K562 (cell line): Measurements from ENCODE around the gene ASS1. TPM values are rescaled to one million over a fixed set of nuclear protein-coding genes. Genes with fewer than 3 reads are reported as not detected.

Experiments used
- ATAC-seq: fragments of 200-7000 bp; cut with Tn5 transposase; 3 replicates; pipeline ENCODE4 v1.9.1; 2020; ENCODE audit warnings: moderate library complexity
- BruUV-seq: library from RNA; stranded (reverse); fragments of 400-500 nt; replicated peaks from 2 replicates; lab custom pipeline; 2021; lab: Mats Ljungman, UMichigan
- CTCF ChIA-PET: fragments of 300-600 bp; formaldehyde crosslinking; extraction: SDS; loops from one replicate; lab custom pipeline; 2021; ENCODE audit warnings: low intra/inter-chr PET ratio; lab: Yijun Ruan, JAX
- POLR2A ChIA-PET: fragments of 300-600, 350-650 bp; sonication (Branson Sonifier 250); formaldehyde crosslinking; extraction: SDS; loops from one replicate; lab custom pipeline; 2021; ENCODE audit warnings: antibody characterized with exemption, inconsistent platforms; lab: Yijun Ruan, JAX
- DNase-seq, 4 experiments: peaks; one replicate each; pipeline versions ENCODE4 v3.0.0 to v3.0.0-alpha.2; 2011 to 2018; ENCODE audit warnings: low spot score in 3 of 4, mixed read lengths in 3 of 4; ENCODE audit errors: extremely low read depth in 1 of 4
- FAIRE-seq: peaks from 2 replicates; lab custom pipeline; 2011; peaks lifted over from hg19 to GRCh38; lab: Jason Lieb, UNC
- H2AFZ ChIP-seq: 2 replicates; pipeline ENCODE4 v1.6.0; 2011; ENCODE audit warnings: low read depth, low read length, control low read depth, inconsistent platforms
- H3K27ac ChIP-seq: fragments of 200-600 bp; 3 replicates; pipeline ENCODE4 v1.8.0; 2011; ENCODE audit warnings: low read depth, mild to moderate bottlenecking, control low read depth, inconsistent platforms, low read length, moderate library complexity, mixed read lengths; ENCODE audit errors: extremely low read depth
- H3K27me3 ChIP-seq, 2 experiments: fragments of 300-600 bp in 1 of 2; 2 replicates in 1 of 2; 3 replicates in 1 of 2; pipeline versions ENCODE4 v1.6.0 to v1.8.0; 2011; ENCODE audit warnings: inconsistent platforms in 2 of 2, low read length in 2 of 2, mild to moderate bottlenecking in 1 of 2, mixed read lengths in 1 of 2, moderate library complexity in 1 of 2; ENCODE audit not compliant: control insufficient read depth in 2 of 2, insufficient read depth in 2 of 2
- H3K36me3 ChIP-seq: fragments of 300-600 bp; 3 replicates; pipeline ENCODE4 v1.8.0; 2011; ENCODE audit warnings: mild to moderate bottlenecking, low read length, inconsistent platforms; ENCODE audit not compliant: control insufficient read depth, insufficient read depth
- H3K4me1 ChIP-seq, 2 experiments: fragments of 200-600 bp in 1 of 2; replicated peaks in 1 of 2; 2 replicates in 1 of 2; 3 replicates in 1 of 2; pipeline versions ENCODE4 v1.5.1 to v1.8.0; 2011; ENCODE audit warnings: inconsistent platforms in 2 of 2, low read length in 2 of 2, mild to moderate bottlenecking in 1 of 2, mixed read lengths in 1 of 2, moderate library complexity in 1 of 2; ENCODE audit not compliant: control insufficient read depth in 2 of 2, insufficient read depth in 2 of 2
- H3K4me2 ChIP-seq: 2 replicates; pipeline ENCODE4 v1.6.1; 2011; ENCODE audit warnings: low read length, control low read depth, inconsistent platforms, mixed read lengths; ENCODE audit not compliant: insufficient read depth
- H3K4me3 ChIP-seq: fragments of 200-600 bp; sonication (generic), shearing (Covaris generic); 2 replicates; pipeline ENCODE4 v1.5.1; 2016; ENCODE audit warnings: control low read depth, inconsistent platforms
- H3K79me2 ChIP-seq: fragments of 200-600 bp; 3 replicates; pipeline ENCODE4 v1.8.0; 2011; ENCODE audit warnings: low read length, inconsistent platforms; ENCODE audit not compliant: control insufficient read depth, insufficient read depth
- H3K9ac ChIP-seq, 2 experiments: 2 replicates each; pipeline versions ENCODE4 v1.6.0 to v1.6.1; 2011; ENCODE audit warnings: low read depth in 2 of 2, low read length in 2 of 2, control low read depth in 1 of 2, inconsistent platforms in 1 of 2, mild to moderate bottlenecking in 1 of 2, mixed read lengths in 1 of 2; ENCODE audit not compliant: insufficient read depth in 1 of 2
- H3K9me1 ChIP-seq: one replicate; pipeline ENCODE4 v1.6.0; 2011; ENCODE audit warnings: inconsistent platforms, mild to moderate bottlenecking, low read length, moderate library complexity; ENCODE audit not compliant: control insufficient read depth, insufficient read depth
- H3K9me3 ChIP-seq: replicated peaks from 2 replicates; pipeline ENCODE4 v1.5.1; 2011; ENCODE audit warnings: low read depth, low read length, inconsistent platforms; ENCODE audit not compliant: control insufficient read depth, insufficient read depth
- H4K20me1 ChIP-seq: replicated peaks from 2 replicates; pipeline ENCODE4 v1.6.1; 2011; ENCODE audit warnings: low read length, inconsistent platforms, mixed read lengths; ENCODE audit not compliant: control insufficient read depth, insufficient read depth
- BRF1 ChIP-seq: IDR thresholded peaks from 3 replicates; pipeline ENCODE4 v1.6.1; 2011; ENCODE audit warnings: borderline replicate concordance, mild to moderate bottlenecking; ENCODE audit not compliant: insufficient read length; ENCODE audit errors: extremely low read depth
- KDM1A ChIP-seq, 2 experiments: fragments of 450-650 bp; IDR thresholded peaks; 2 replicates each; pipeline ENCODE4 v1.6.1; 2016; ENCODE audit warnings: mild to moderate bottlenecking in 2 of 2
- PTBP1 ChIP-seq: fragments of 200-400 bp; formaldehyde crosslinking; IDR thresholded peaks from 2 replicates; pipeline ENCODE4 v1.6.1; 2017; ENCODE audit warnings: low read depth, low read length
- RUNX1 ChIP-seq: sonication (generic); IDR thresholded peaks from 2 replicates; pipeline ENCODE4 v1.6.1; 2016; ENCODE audit warnings: antibody characterized with exemption, low read depth
- ZNF197 ChIP-seq: fragments of 200-800 bp; sonication (Bioruptor generic); IDR thresholded peaks from 2 replicates; pipeline ENCODE4 v1.6.1; 2016; ENCODE audit warnings: low read depth, missing genetic modification characterization, missing compliant biosample characterization
- ZNF263 ChIP-seq: sonication (generic); formaldehyde crosslinking; IDR thresholded peaks from 2 replicates; pipeline ENCODE4 v1.8.0; 2022; ENCODE audit warnings: mild to moderate bottlenecking, missing genetic modification reagents, borderline replicate concordance
- WGBS: fragments of 100-300 bp; shearing (Covaris generic); methylation state at CpG from one replicate; pipeline ENCODE4 v1.1.6; 2016; ENCODE audit warnings: low coverage, mixed read lengths; ENCODE audit not compliant: insufficient coverage; ENCODE audit errors: missing lambda C conversion rate; 5-methylcytosine and 5-hydroxymethylcytosine counted together
- in situ Hi-C: fragments of 300-500 bp; cut with MboI; formaldehyde crosslinking; loops from 4 replicates; pipeline ENCODE4 v1.15.0; 2018; ENCODE audit warnings: inconsistent platforms, mixed read lengths
- intact Hi-C: fragments of 100-400 bp; cut with micrococcal nuclease; formaldehyde crosslinking; loops from 2 replicates; pipeline ENCODE4 v1.14.2; 2022
- polyA plus RNA-seq, 8 experiments: library from polyadenylated mRNA; depleted of rRNA in 4 of 8; stranded (reverse) in 5 of 8; unstranded in 3 of 8; fragments of >200 nt; fragmentation: Nextera tagmentation in 2 of 8; fragmentation: Illumina TruSeq in 1 of 8; extraction: Ambion mirVana in 2 of 8; extraction: Trizol in 1 of 8; gene quantifications; 2 replicates each; pipeline versions ENCODE4 v1.2.1 to v1.2.3, GENCODE V29; 2011 to 2014; ENCODE audit warnings: inconsistent platforms in 1 of 8, missing spikeins in 1 of 8
- total RNA-seq, 7 experiments: library from RNA; depleted of rRNA in 6 of 7; stranded (reverse); fragments of >200 nt in 6 of 7; fragmentation: Illumina TruSeq in 2 of 7; extraction: Trizol in 2 of 7; gene quantifications; 2 replicates each; pipeline versions ENCODE4 v1.2.1 to v1.2.3, GENCODE V29; 2011 to 2021; ENCODE audit warnings: low replicate concordance in 1 of 7
- TF ChIP-seq, protein P1 (sequence below), 2 experiments: fragments of 450-650 bp; IDR thresholded peaks; 2 replicates each; pipeline ENCODE4 v1.6.1; 2016
- TF ChIP-seq, protein P2 (sequence below): fragments of 250-450 bp; sonication (Bioruptor Pico); IDR thresholded peaks from 2 replicates; pipeline ENCODE4 v1.4.0; 2020; ENCODE audit warnings: mild to moderate bottlenecking, moderate library complexity
- TF ChIP-seq, protein P3 (sequence below): sonication (generic); formaldehyde crosslinking; IDR thresholded peaks from 2 replicates; pipeline ENCODE4 v1.8.1; 2023; ENCODE audit warnings: missing genetic modification reagents, mild to moderate bottlenecking, borderline replicate concordance

Gene ASS1
- total and polyA plus RNA-seq, 9 of the 15 experiments (the other 6 are each of a cell fraction or from before 2014, with no cell fraction given): 1.5 to 5.7 (median 3.7) TPM

DNA sequence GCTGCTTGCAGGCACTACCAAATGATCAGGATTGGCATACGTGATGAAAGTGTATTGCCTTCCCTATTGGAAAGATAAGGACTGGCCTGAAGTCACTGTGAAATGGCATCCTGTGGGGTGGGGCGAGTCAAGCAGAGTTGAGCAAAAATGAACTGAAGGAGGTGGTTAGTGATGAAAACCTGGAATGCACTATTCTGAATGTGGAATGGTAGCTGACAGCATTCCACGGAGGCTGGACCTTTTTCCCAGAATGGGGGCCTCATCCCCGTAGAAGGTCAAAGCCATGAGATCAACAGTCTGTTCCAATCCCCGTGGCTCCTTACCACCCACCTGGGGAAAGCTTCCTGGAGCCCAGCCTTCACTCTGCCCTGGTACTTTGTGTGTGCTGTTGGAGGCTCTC lies 37.7 kb downstream of the ASS1 start (continued):
- TF ChIP-seq, protein P1, sequence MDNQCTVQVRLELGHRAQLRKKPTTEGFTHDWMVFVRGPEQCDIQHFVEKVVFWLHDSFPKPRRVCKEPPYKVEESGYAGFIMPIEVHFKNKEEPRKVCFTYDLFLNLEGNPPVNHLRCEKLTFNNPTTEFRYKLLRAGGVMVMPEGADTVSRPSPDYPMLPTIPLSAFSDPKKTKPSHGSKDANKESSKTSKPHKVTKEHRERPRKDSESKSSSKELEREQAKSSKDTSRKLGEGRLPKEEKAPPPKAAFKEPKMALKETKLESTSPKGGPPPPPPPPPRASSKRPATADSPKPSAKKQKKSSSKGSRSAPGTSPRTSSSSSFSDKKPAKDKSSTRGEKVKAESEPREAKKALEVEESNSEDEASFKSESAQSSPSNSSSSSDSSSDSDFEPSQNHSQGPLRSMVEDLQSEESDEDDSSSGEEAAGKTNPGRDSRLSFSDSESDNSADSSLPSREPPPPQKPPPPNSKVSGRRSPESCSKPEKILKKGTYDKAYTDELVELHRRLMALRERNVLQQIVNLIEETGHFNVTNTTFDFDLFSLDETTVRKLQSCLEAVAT (IDR thresholded peaks at IDR 0.05): no peak
- no peak for TF ChIP-seq PTBP1

DNA sequence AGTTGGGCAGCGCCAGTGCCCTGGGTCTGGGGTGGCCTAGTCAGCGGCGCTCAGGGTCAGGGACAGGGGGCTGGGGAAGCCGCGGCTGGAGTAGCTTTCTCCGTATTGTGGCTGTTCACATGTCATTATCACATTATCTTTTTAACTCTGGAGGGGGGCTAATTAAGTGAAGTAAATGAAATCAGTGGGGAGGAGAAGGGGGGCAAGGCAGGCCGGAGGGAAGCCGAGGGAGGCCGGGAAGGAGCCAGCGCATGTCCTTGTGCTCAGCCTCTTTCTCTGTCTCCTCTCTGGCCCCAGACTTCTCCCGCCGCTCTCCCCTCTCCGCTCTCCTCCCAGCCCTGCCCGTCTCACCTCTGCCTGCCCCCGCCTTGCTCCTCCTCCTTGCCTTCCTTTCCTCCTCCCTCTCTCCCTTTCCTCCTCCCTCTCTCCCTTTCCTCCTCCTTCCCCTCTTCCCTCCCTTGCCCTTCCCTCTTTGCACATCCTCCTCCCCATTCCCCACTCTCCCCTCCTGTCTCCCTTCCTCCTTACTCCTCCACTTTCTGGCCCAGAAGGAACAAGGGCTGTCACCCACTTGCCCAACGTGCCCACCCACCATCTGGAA lies 38.7 kb downstream of the ASS1 start:
- H3K4me1 ChIP-seq: peaks cover 4 to 25% of the 10 kb centered on the region in 2 experiments; a peak in 4 of 5 replicates
- intact Hi-C loops (loop anchor here (5.0 kb wide), 2 partner anchors 94 to 199 kb away; partner anchors contain the start of gene FUBP3), in situ Hi-C loops (no loop called here)
- H3K4me3 ChIP-seq: no peak overlapping the region
- POLR2A ChIA-PET: interaction anchor here (0.9 kb wide), 1 partner anchor 20 kb away, joined by 3 read pairs; no protein-coding TSS in a partner anchor
- 3% methylated on average over 7 of the region's 16 CpGs for WGBS
- DNase-seq (peak in 2 of 4 experiments; percentile 34 to 36), ATAC-seq (0 out of 3 replicates have a peak, but pooled peaks have one; percentile 19), FAIRE-seq (no peak)
- H3K27ac ChIP-seq: no peak overlapping the region
- 0 out of 2 replicates have a peak, but pooled peaks cover 5% of the 10 kb centered on the region for H4K20me1 ChIP-seq
- CTCF ChIA-PET: no interaction called here
- no peak overlapping the region for H3K4me2 ChIP-seq
- H3K9ac ChIP-seq: peak overlapping the region in 1 of 2 experiments; percentile 64; a peak in 1 of 4 replicates
- no TSS peak for BruUV-seq
- peaks cover 3 to 25% of the 10 kb centered on the region in 2 experiments; a peak in 2 of 5 replicates for H3K27me3 ChIP-seq
- H3K79me2 ChIP-seq: no peaks in the 10 kb centered on the region
- H3K36me3 ChIP-seq: no peaks in the 10 kb centered on the region
- no peak overlapping the region for H2AFZ ChIP-seq
- H3K9me3 ChIP-seq: no peaks in the 10 kb centered on the region
- no peaks in the 10 kb centered on the region for H3K9me1 ChIP-seq
- TF ChIP-seq RUNX1 (no peak), BRF1 (no peak), ZNF263 (CRISPR knock-in tag) (peak; percentile 77), ZNF197 (CRISPR knock-in tag) (no peak), KDM1A (IDR thresholded peaks at IDR 0.05) (peak; percentile 32 to 50; a peak in 1 of 4 replicates)
- TF ChIP-seq, protein P2, sequence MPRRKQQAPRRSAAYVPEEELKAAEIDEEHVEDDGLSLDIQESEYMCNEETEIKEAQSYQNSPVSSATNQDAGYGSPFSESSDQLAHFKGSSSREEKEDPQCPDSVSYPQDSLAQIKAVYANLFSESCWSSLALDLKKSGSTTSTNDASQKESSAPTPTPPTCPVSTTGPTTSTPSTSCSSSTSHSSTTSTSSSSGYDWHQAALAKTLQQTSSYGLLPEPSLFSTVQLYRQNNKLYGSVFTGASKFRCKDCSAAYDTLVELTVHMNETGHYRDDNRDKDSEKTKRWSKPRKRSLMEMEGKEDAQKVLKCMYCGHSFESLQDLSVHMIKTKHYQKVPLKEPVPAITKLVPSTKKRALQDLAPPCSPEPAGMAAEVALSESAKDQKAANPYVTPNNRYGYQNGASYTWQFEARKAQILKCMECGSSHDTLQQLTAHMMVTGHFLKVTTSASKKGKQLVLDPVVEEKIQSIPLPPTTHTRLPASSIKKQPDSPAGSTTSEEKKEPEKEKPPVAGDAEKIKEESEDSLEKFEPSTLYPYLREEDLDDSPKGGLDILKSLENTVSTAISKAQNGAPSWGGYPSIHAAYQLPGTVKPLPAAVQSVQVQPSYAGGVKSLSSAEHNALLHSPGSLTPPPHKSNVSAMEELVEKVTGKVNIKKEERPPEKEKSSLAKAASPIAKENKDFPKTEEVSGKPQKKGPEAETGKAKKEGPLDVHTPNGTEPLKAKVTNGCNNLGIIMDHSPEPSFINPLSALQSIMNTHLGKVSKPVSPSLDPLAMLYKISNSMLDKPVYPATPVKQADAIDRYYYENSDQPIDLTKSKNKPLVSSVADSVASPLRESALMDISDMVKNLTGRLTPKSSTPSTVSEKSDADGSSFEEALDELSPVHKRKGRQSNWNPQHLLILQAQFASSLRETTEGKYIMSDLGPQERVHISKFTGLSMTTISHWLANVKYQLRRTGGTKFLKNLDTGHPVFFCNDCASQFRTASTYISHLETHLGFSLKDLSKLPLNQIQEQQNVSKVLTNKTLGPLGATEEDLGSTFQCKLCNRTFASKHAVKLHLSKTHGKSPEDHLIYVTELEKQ: no peak
- TF ChIP-seq, protein P3, sequence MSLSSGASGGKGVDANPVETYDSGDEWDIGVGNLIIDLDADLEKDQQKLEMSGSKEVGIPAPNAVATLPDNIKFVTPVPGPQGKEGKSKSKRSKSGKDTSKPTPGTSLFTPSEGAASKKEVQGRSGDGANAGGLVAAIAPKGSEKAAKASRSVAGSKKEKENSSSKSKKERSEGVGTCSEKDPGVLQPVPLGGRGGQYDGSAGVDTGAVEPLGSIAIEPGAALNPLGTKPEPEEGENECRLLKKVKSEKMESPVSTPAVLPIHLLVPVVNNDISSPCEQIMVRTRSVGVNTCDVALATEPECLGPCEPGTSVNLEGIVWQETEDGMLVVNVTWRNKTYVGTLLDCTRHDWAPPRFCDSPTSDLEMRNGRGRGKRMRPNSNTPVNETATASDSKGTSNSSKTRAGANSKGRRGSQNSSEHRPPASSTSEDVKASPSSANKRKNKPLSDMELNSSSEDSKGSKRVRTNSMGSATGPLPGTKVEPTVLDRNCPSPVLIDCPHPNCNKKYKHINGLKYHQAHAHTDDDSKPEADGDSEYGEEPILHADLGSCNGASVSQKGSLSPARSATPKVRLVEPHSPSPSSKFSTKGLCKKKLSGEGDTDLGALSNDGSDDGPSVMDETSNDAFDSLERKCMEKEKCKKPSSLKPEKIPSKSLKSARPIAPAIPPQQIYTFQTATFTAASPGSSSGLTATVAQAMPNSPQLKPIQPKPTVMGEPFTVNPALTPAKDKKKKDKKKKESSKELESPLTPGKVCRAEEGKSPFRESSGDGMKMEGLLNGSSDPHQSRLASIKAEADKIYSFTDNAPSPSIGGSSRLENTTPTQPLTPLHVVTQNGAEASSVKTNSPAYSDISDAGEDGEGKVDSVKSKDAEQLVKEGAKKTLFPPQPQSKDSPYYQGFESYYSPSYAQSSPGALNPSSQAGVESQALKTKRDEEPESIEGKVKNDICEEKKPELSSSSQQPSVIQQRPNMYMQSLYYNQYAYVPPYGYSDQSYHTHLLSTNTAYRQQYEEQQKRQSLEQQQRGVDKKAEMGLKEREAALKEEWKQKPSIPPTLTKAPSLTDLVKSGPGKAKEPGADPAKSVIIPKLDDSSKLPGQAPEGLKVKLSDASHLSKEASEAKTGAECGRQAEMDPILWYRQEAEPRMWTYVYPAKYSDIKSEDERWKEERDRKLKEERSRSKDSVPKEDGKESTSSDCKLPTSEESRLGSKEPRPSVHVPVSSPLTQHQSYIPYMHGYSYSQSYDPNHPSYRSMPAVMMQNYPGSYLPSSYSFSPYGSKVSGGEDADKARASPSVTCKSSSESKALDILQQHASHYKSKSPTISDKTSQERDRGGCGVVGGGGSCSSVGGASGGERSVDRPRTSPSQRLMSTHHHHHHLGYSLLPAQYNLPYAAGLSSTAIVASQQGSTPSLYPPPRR (CRISPR knock-in tag): no peak
